H1 (cell line): Measurements from ENCODE around the gene NGEF. TPM values are rescaled to one million over a fixed set of nuclear protein-coding genes. Genes with fewer than 3 reads are reported as not detected.

Experiments
- CTCF ChIA-PET: fragments of 300-600 bp; sonication (Branson Sonifier 250); formaldehyde crosslinking; loops from one replicate; lab custom pipeline; 2021; ENCODE audit not compliant: partially characterized antibody; lab: Charles Lee
- POLR2A ChIA-PET: fragments of 300-600 bp; sonication (Branson Sonifier 250); formaldehyde crosslinking; loops from one replicate; lab custom pipeline; 2021; ENCODE audit warnings: inconsistent platforms; ENCODE audit not compliant: partially characterized antibody; lab: Charles Lee
- DNase-seq, 2 experiments: peaks; one replicate each; pipeline versions ENCODE4 v3.0.0 to v3.0.0-alpha.2; 2010 to 2022; ENCODE audit warnings: low spot score in 2 of 2, low read depth in 1 of 2, mixed read lengths in 1 of 2
- FAIRE-seq: peaks from 2 replicates; lab custom pipeline; 2011; peaks lifted over from hg19 to GRCh38; lab: Jason Lieb, UNC
- H2AFZ ChIP-seq: 2 replicates; pipeline ENCODE4 v1.8.1; 2012; ENCODE audit warnings: low read length, inconsistent platforms
- H2AK5ac ChIP-seq: 2 replicates; pipeline ENCODE4 v1.6.1; 2013; ENCODE audit warnings: low read depth, low read length
- H2BK120ac ChIP-seq: replicated peaks from 2 replicates; pipeline ENCODE3; 2013; ENCODE audit warnings: low read depth, low read length, inconsistent platforms
- H2BK12ac ChIP-seq: 2 replicates; pipeline ENCODE4 v1.6.1; 2013; ENCODE audit warnings: low read depth, low read length
- H2BK15ac ChIP-seq: 2 replicates; pipeline ENCODE4 v1.6.1; 2013; ENCODE audit warnings: low read length
- H2BK20ac ChIP-seq: 2 replicates; pipeline ENCODE4 v1.6.1; 2013; ENCODE audit warnings: low read length
- H2BK5ac ChIP-seq: 2 replicates; pipeline ENCODE4 v1.6.1; 2013; ENCODE audit warnings: low read depth, low read length
- H3K14ac ChIP-seq: 2 replicates; pipeline ENCODE4 v1.6.1; 2013; ENCODE audit warnings: inconsistent platforms; ENCODE audit not compliant: insufficient read length
- H3K18ac ChIP-seq: 2 replicates; pipeline ENCODE4 v1.6.1; 2013; ENCODE audit warnings: low read length; ENCODE audit errors: extremely low read depth
- H3K23ac ChIP-seq: 2 replicates; pipeline ENCODE4 v1.6.1; 2013; ENCODE audit warnings: inconsistent platforms; ENCODE audit not compliant: insufficient read length
- H3K23me2 ChIP-seq: 2 replicates; pipeline ENCODE4 v1.6.1; 2013; ENCODE audit warnings: low read depth, low read length
- H3K27ac ChIP-seq: 2 replicates; pipeline ENCODE4 v1.6.1; 2011; ENCODE audit warnings: low read depth, low read length, inconsistent platforms
- H3K27me3 ChIP-seq, 4 experiments: replicated peaks in 1 of 4; 1 replicate in 1 of 4; 2 replicates in 3 of 4; pipeline versions ENCODE4 v1.6.1 to v1.8.1; 2011 to 2013; ENCODE audit warnings: low read length in 3 of 4, mild to moderate bottlenecking in 3 of 4, inconsistent platforms in 2 of 4, mixed read lengths in 2 of 4, moderate library complexity in 1 of 4; ENCODE audit not compliant: control insufficient read depth in 3 of 4, insufficient read depth in 3 of 4; ENCODE audit errors: extremely low read depth in 1 of 4
- H3K36me3 ChIP-seq, 4 experiments: 2 replicates each; pipeline versions ENCODE4 v1.6.1 to v1.8.1; 2011 to 2013; ENCODE audit warnings: mild to moderate bottlenecking in 4 of 4, low read length in 3 of 4, moderate library complexity in 2 of 4, control low read depth in 1 of 4, inconsistent platforms in 1 of 4; ENCODE audit not compliant: insufficient read depth in 4 of 4, control insufficient read depth in 2 of 4
- H3K4ac ChIP-seq: replicated peaks from 2 replicates; pipeline ENCODE3; 2013; ENCODE audit warnings: low read length, low read depth, mixed read lengths, inconsistent platforms; ENCODE audit not compliant: insufficient read length
- H3K4me1 ChIP-seq, 4 experiments: replicated peaks in 1 of 4; 1 replicate in 1 of 4; 2 replicates in 3 of 4; pipeline versions ENCODE4 v1.6.1 to v1.8.1; 2011 to 2013; ENCODE audit warnings: low read length in 3 of 4, inconsistent platforms in 2 of 4, mixed read lengths in 1 of 4; ENCODE audit not compliant: insufficient read depth in 4 of 4, control insufficient read depth in 3 of 4
- H3K4me2 ChIP-seq, 2 experiments: 2 replicates each; pipeline versions ENCODE4 v1.6.1 to v1.8.1; 2011 to 2013; ENCODE audit warnings: low read depth in 2 of 2, low read length in 2 of 2, control low read depth in 1 of 2, inconsistent platforms in 1 of 2, mild to moderate bottlenecking in 1 of 2; ENCODE audit not compliant: insufficient read depth in 1 of 2
- H3K4me3 ChIP-seq, 4 experiments: fragments of 200-600, 300-600 bp in 1 of 4; sonication (generic), shearing (Covaris generic), sonication (Bioruptor Twin) in 1 of 4; 2 replicates each; pipeline versions ENCODE4 v1.5.1 to v1.8.1; 2011 to 2016; ENCODE audit warnings: low read length in 4 of 4, low read depth in 3 of 4, control low read depth in 2 of 4, inconsistent platforms in 2 of 4, mild to moderate bottlenecking in 2 of 4, mixed read lengths in 1 of 4, moderate library complexity in 1 of 4; ENCODE audit not compliant: insufficient read depth in 2 of 4; ENCODE audit errors: extremely low read depth in 1 of 4
- H3K56ac ChIP-seq: replicated peaks from 2 replicates; pipeline ENCODE3; 2013; ENCODE audit warnings: low read depth, mild to moderate bottlenecking, mixed read lengths, low read length, inconsistent platforms; ENCODE audit not compliant: insufficient read length
- H3K79me1 ChIP-seq: 2 replicates; pipeline ENCODE4 v1.6.1; 2013; ENCODE audit warnings: low read depth, low read length, control low read depth
- H3K79me2 ChIP-seq, 2 experiments: 2 replicates each; pipeline versions ENCODE4 v1.6.1 to v1.8.1; 2012 to 2013; ENCODE audit warnings: low read length in 2 of 2, mild to moderate bottlenecking in 2 of 2, inconsistent platforms in 1 of 2; ENCODE audit not compliant: insufficient read depth in 2 of 2, control insufficient read depth in 1 of 2
- H3K9ac ChIP-seq, 4 experiments: replicated peaks in 1 of 4; 1 replicate in 1 of 4; 2 replicates in 3 of 4; pipeline versions ENCODE4 v1.6.1 to v1.8.1; 2011 to 2013; ENCODE audit warnings: low read depth in 3 of 4, low read length in 3 of 4, control low read depth in 2 of 4, mild to moderate bottlenecking in 2 of 4, moderate library complexity in 2 of 4, inconsistent platforms in 1 of 4; ENCODE audit errors: extremely low read depth in 1 of 4
- H3K9me3 ChIP-seq, 2 experiments: 2 replicates each; pipeline versions ENCODE4 v1.6.1 to v1.8.1; 2012 to 2013; ENCODE audit warnings: mild to moderate bottlenecking in 2 of 2, moderate library complexity in 2 of 2, control low read depth in 1 of 2, inconsistent platforms in 1 of 2, low read depth in 1 of 2, low read length in 1 of 2, mixed read lengths in 1 of 2; ENCODE audit not compliant: insufficient read depth in 2 of 2
- H4K20me1 ChIP-seq, 2 experiments: replicated peaks in 1 of 2; 2 replicates each; pipeline versions ENCODE3 to v1.8.1; 2011 to 2013; ENCODE audit warnings: inconsistent platforms in 2 of 2, low read length in 2 of 2, mild to moderate bottlenecking in 1 of 2; ENCODE audit not compliant: insufficient read depth in 2 of 2, control insufficient read depth in 1 of 2
- H4K5ac ChIP-seq: 2 replicates; pipeline ENCODE4 v1.6.1; 2013; ENCODE audit warnings: low read length, low read depth, mixed read lengths, inconsistent platforms; ENCODE audit not compliant: insufficient read length
- H4K8ac ChIP-seq: 2 replicates; pipeline ENCODE4 v1.8.0; 2013; ENCODE audit warnings: mild to moderate bottlenecking, moderate library complexity, low read length, inconsistent platforms; ENCODE audit not compliant: insufficient read depth; ENCODE audit errors: extremely low read depth
- H4K91ac ChIP-seq: replicated peaks from 2 replicates; pipeline ENCODE3; 2013; ENCODE audit warnings: low read length, mixed read lengths, inconsistent platforms; ENCODE audit not compliant: insufficient read length
- ATF2 ChIP-seq: IDR thresholded peaks from 2 replicates; pipeline ENCODE4 v1.6.1; 2012; ENCODE audit warnings: low read length, inconsistent platforms
- BCL11A ChIP-seq, 2 experiments: IDR thresholded peaks; one replicate each; pipeline ENCODE4 v1.6.1; 2011; ENCODE audit warnings: low read depth in 2 of 2, low read length in 2 of 2, mild to moderate bottlenecking in 2 of 2
- CBX5 ChIP-seq: fragments of 300-800, 300-1000 bp; sonication (generic); IDR thresholded peaks from 2 replicates; pipeline ENCODE4 v1.7.1; 2016; ENCODE audit warnings: antibody characterized with exemption, low read length, low read depth
- KDM1A ChIP-seq: fragments of 200-600, 300-600 bp; sonication (generic); IDR thresholded peaks from 2 replicates; pipeline ENCODE4 v1.7.1; 2016; ENCODE audit warnings: mild to moderate bottlenecking, low read length, borderline replicate concordance
- KDM5A ChIP-seq: fragments of 200-600 bp; IDR thresholded peaks from 2 replicates; pipeline ENCODE4 v1.7.1; 2012; ENCODE audit warnings: mild to moderate bottlenecking, low read length, inconsistent platforms, mixed read lengths
- NANOG ChIP-seq: IDR thresholded peaks from 2 replicates; pipeline ENCODE4 v1.6.1; 2011; ENCODE audit warnings: low read length, low read depth, mild to moderate bottlenecking, inconsistent platforms; ENCODE audit not compliant: insufficient read depth, poor library complexity, severe bottlenecking
- RNF2 ChIP-seq: fragments of 200-900, 300-1000 bp; sonication (generic); IDR thresholded peaks from 2 replicates; pipeline ENCODE4 v1.7.1; 2016; ENCODE audit warnings: borderline replicate concordance, low read depth, mild to moderate bottlenecking, antibody characterized with exemption, low read length; ENCODE audit not compliant: poor library complexity, severe bottlenecking; ENCODE audit errors: missing control alignments
- TEAD4 ChIP-seq: IDR thresholded peaks from 2 replicates; pipeline ENCODE4 v1.6.1; 2012; ENCODE audit warnings: low read depth, low read length, inconsistent platforms, mixed read lengths
- YY1 ChIP-seq: IDR thresholded peaks from 2 replicates; pipeline ENCODE4 v1.6.1; 2011; ENCODE audit warnings: low read depth, mild to moderate bottlenecking, low read length
- WGBS, 2 experiments: shearing (Covaris generic) in 1 of 2; methylation state at CpG; one replicate each; pipeline versions ENCODE4 v1.1.6 to v1.1.7; 2013 to 2015; ENCODE audit warnings: low lambda C conversion rate in 2 of 2, mixed read lengths in 2 of 2, inconsistent platforms in 1 of 2, low coverage in 1 of 2, missing lambda C conversion rate in 1 of 2; ENCODE audit not compliant: insufficient replicate concordance in 2 of 2, insufficient coverage in 1 of 2, insufficient read length in 1 of 2; ENCODE audit errors: extremely low coverage in 1 of 2, missing lambda C conversion rate in 1 of 2; 5-methylcytosine and 5-hydroxymethylcytosine counted together
- polyA plus RNA-seq, 7 experiments: library from polyadenylated mRNA; depleted of rRNA in 3 of 7; stranded (reverse) in 5 of 7; unstranded in 2 of 7; fragments of >200 nt in 5 of 7; fragments of 200-250 nt in 2 of 7; gene quantifications; 1 replicate in 5 of 7; 2 replicates in 1 of 7; 4 replicates in 1 of 7; pipeline versions ENCODE4 v1.2.1 to v1.2.3, GENCODE V29; 2011 to 2013; ENCODE audit warnings: missing spikeins in 2 of 7, mixed read lengths in 2 of 7
- total RNA-seq: library from RNA; stranded (reverse); fragmentation: NEBNext Ultra II Directional; extraction: Animal tissue kit (Norgen Biotek cat#: 25700); gene quantifications from 2 replicates; pipeline ENCODE4 v1.2.1, GENCODE V29; 2021

The NGEF gene
- total and polyA plus RNA-seq, 2 of the 8 experiments (the other 6 are each of a cell fraction or from before 2014, with no cell fraction given) = 2.7 to 3.2 TPM

DNA sequence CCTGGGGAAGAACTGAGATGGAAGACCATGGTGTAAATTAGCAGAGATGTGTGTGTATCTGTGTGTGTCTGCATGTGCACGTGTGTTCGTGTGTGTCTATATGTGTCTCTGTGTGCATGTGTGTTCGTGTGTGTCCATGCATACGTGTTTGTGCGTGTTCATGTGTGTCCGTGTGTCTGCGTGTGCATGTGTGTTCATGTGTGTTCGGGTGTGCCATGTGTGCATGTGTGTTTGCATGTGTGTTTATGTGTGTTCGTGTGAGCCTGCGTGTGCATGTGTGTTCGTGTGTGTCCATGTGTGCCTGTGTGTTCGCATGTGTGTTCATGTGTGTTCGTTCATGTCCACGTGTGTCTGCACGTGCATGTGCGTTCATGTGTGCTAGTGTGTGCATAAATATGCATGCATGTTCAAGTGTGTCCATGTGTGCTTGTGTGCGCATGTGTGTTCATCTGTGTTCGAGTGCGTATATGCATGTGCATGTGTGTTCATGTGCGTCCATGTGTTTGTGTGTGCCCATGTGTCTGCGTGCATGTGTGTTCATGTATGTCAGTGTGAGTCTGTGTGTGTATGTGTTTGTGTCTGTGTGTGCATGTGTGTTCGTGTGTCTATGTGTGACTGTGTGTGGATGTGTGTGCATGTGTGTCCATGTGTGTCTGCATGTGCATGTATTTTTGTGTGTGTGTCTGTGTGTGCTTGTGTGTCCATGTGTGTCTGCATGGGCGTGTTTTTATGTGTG is 22.5 kb upstream of the NGEF start:
- Histone ChIP-seq H3K27ac (no peak overlapping the region), H2AK5ac (peak overlapping the region; percentile 84; the same call in 1 of the 2 replicates), H3K79me2 (no peaks in the 10 kb centered on the region), H3K36me3 (no peaks in the 10 kb centered on the region), H3K23ac (no peak overlapping the region), H2AFZ (no peak overlapping the region), H2BK120ac (no peak overlapping the region), H3K9ac (peak overlapping the region in 1 of 4 experiments; percentile 47; a peak in 2 of 7 replicates), H3K79me1 (peaks cover 2% of the 10 kb centered on the region; the same call in 1 of the 2 replicates), H2BK15ac (0 out of 2 replicates have a peak overlapping the region, but pooled peaks have one; percentile 24), H3K9me3 (peaks cover 0 to 8% of the 10 kb centered on the region in 2 experiments; a peak in 2 of 4 replicates), H2BK12ac (peak overlapping the region; percentile 78; the same call in 1 of the 2 replicates), H3K4me2 (no peak overlapping the region), H3K27me3 (no peaks in the 10 kb centered on the region), H4K91ac (peak overlapping the region; percentile 83), H3K4me3 (no peak overlapping the region), H3K4me1 (peaks cover 0 to 6% (median 0%) of the 10 kb centered on the region in 4 experiments; a peak in 1 of 7 replicates), H3K18ac (no peak overlapping the region), H4K5ac (no peak overlapping the region), H4K20me1 (peaks cover 0 to 4% of the 10 kb centered on the region in 2 experiments), H4K8ac (no peak overlapping the region), H2BK5ac (0 out of 2 replicates have a peak overlapping the region, but pooled peaks have one; percentile 77), H3K56ac (no peak overlapping the region), H2BK20ac (0 out of 2 replicates have a peak overlapping the region, but pooled peaks have one; percentile 8), H3K4ac (peak overlapping the region; percentile 87), H3K23me2 (peaks cover 8% of the 10 kb centered on the region), H3K14ac (peak overlapping the region; percentile 27)
- no peak for DNase-seq
- peak; percentile 32 for FAIRE-seq
- WGBS, 2 experiments = 90% methylated on average over 23 of the region's 23 CpGs; no CpG with 5 or more reads in 1 of the 2 experiments
- ChIA-PET POLR2A (interaction anchor here (1.3 kb wide), 1 partner anchor 14 kb away, joined by 5 read pairs; no protein-coding TSS in a partner anchor), CTCF (interaction anchor here (0.9 to 5.0 kb wide), 4 partner anchors 10 to 28 kb away, joined by 3 to 47 read pairs (median 6); no protein-coding TSS in a partner anchor)
- TF ChIP-seq TEAD4 (no peak), KDM1A (no peak), NANOG (no peak), RNF2 (no peak), KDM5A (no peak), BCL11A (IDR thresholded peaks at IDR 0.05; ENCODE audit: low read depth in 2 of 2, low read length in 2 of 2) (no peak), ATF2 (no peak), YY1 (no peak), CBX5 (no peak)
